Mesendoderm (in vitro differentiated cells): ENCODE data around the gene DMRTA2.

ENCODE experiments used
- DNase-seq: peaks from one replicate; pipeline ENCODE4 v3.0.0; 2013
- H2AK5ac ChIP-seq: 2 replicates; pipeline ENCODE4 v1.6.1; 2013; ENCODE audit warnings: low read length, inconsistent platforms
- H2BK120ac ChIP-seq: 2 replicates; pipeline ENCODE4 v1.6.1; 2013; ENCODE audit warnings: low read depth, mild to moderate bottlenecking, low read length, moderate library complexity, mixed read lengths
- H2BK15ac ChIP-seq: replicated peaks from 2 replicates; pipeline ENCODE4 v1.6.1; 2013; ENCODE audit warnings: low read depth, mild to moderate bottlenecking, moderate library complexity
- H2BK5ac ChIP-seq: 2 replicates; pipeline ENCODE4 v1.6.1; 2013; ENCODE audit warnings: low read length, inconsistent platforms
- H3K18ac ChIP-seq: 2 replicates; pipeline ENCODE4 v1.6.1; 2013; ENCODE audit warnings: mild to moderate bottlenecking, low read length, mixed read lengths
- H3K23ac ChIP-seq: one replicate; pipeline ENCODE4 v1.6.1; 2013; ENCODE audit warnings: low read length
- H3K27ac ChIP-seq: 2 replicates; pipeline ENCODE4 v1.5.1; 2013; ENCODE audit warnings: low read depth, mild to moderate bottlenecking, inconsistent platforms, low read length, moderate library complexity
- H3K27me3 ChIP-seq: 2 replicates; pipeline ENCODE4 v1.6.1; 2013; ENCODE audit warnings: low read length, control low read depth, mild to moderate bottlenecking, inconsistent platforms; ENCODE audit not compliant: insufficient read depth, poor library complexity
- H3K36me3 ChIP-seq: 2 replicates; pipeline ENCODE4 v1.6.1; 2013; ENCODE audit warnings: low read length, inconsistent platforms; ENCODE audit not compliant: control insufficient read depth, insufficient read depth
- H3K4ac ChIP-seq: one replicate; pipeline ENCODE4 v1.6.1; 2013; ENCODE audit warnings: low read depth, mild to moderate bottlenecking, low read length, moderate library complexity
- H3K4me1 ChIP-seq: 2 replicates; pipeline ENCODE4 v1.6.1; 2013; ENCODE audit warnings: low read depth, low read length, inconsistent platforms; ENCODE audit not compliant: control insufficient read depth
- H3K4me2 ChIP-seq: 2 replicates; pipeline ENCODE4 v1.6.1; 2013; ENCODE audit warnings: low read length
- H3K4me3 ChIP-seq: 2 replicates; pipeline ENCODE4 v1.5.1; 2013; ENCODE audit warnings: mild to moderate bottlenecking, low read length
- H3K56ac ChIP-seq: one replicate; pipeline ENCODE4 v1.6.1; 2013; ENCODE audit warnings: low read length
- H3K79me1 ChIP-seq: 2 replicates; pipeline ENCODE4 v1.6.1; 2013; ENCODE audit warnings: low read length, inconsistent platforms
- H3K79me2 ChIP-seq: 2 replicates; pipeline ENCODE4 v1.6.1; 2013; ENCODE audit warnings: mild to moderate bottlenecking, low read length; ENCODE audit not compliant: control insufficient read depth, insufficient read depth
- H3K9ac ChIP-seq: 2 replicates; pipeline ENCODE4 v1.6.1; 2013; ENCODE audit warnings: low read length, inconsistent platforms
- H4K5ac ChIP-seq: one replicate; pipeline ENCODE4 v1.6.1; 2013; ENCODE audit warnings: low read length
- H4K8ac ChIP-seq: one replicate; pipeline ENCODE4 v1.6.1; 2013; ENCODE audit warnings: low read depth, mild to moderate bottlenecking, control low read depth, low read length, moderate library complexity
- WGBS: extraction: QIAGEN DNeasy Blood & Tissue Kit; methylation state at CpG from one replicate; pipeline ENCODE4 v1.1.7; 2013; ENCODE audit warnings: low lambda C conversion rate, missing lambda C conversion rate; ENCODE audit not compliant: insufficient coverage; ENCODE audit errors: extremely low coverage; 5-methylcytosine and 5-hydroxymethylcytosine counted together

Gene DMRTA2

DNA sequence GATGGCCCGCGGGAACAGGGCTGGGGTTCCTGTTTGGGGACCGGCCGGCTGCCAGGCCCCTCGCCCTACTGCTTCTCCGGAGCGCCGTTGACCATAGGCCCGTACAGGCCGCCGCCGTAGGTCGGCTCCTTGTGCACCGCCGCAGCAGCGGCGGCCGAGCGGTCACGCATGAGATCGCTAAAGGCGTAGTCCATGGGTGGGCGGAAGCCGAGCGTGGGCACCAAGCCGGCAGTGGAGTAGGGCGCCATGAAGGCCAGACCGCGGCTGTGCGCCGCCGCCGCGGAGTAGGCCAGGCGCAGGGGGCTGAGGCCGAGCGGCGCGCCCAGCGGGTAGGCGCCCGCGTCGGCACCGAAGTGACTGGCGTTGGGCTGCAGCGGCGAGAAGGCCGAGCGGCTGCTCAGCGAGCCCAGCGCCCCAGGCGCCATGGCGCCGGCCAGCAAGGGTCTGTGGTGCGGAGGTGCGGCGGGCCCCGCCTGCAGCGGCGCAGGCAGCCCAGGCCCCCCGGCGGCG, 4.6 kb downstream of the DMRTA2 start:
- Histone ChIP-seq H3K56ac (peak overlapping the region; percentile 72), H3K4me1 (peaks cover 3% of the 10 kb centered on the region), H2BK5ac (no peak overlapping the region), H2BK15ac (no peak overlapping the region), H3K4me3 (no peak overlapping the region), H3K23ac (peak overlapping the region; percentile 80), H3K4ac (no peak overlapping the region), H3K18ac (no peak overlapping the region), H2BK120ac (no peak overlapping the region), H3K27ac (no peak overlapping the region), H2AK5ac (no peak overlapping the region), H3K79me2 (no peaks in the 10 kb centered on the region), H3K79me1 (no peaks in the 10 kb centered on the region), H3K9ac (peak overlapping the region; percentile 45), H3K4me2 (peak overlapping the region; percentile 79), H3K27me3 (peaks cover 81% of the 10 kb centered on the region), H3K36me3 (no peaks in the 10 kb centered on the region), H4K5ac (no peak overlapping the region), H4K8ac (no peak overlapping the region)
- no CpG with 5 or more reads among the region's 64 CpGs for WGBS
- peak; percentile 59 for DNase-seq

DNA sequence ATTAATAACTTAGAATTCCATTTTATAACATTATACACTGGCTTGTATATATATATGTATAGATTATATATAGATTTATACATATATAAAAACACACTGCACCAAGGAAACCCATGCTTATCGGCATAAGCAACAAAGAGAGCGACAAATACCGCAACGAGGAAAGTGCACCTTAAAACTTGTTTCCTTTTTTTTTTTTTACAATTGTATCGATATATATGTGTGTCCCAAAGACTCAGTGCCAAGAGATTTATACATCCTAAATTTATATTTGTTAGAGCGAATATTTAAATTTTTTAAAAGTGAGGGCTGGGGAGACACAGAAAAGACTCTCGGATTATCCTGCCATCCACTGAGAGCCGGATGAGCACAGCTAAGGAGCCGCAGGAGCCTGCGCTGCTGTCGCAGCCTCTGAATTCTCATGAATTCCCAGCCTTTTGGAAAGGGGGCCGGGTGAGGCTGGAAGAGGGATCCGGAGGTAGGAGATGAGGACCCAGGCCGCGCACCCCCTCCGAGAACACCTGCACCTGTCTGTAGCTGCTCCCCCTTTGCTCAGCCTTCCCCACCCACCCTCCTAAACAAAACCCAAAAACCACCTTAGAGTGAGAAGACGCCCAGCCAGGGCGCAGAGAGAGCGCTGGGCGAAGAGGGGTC, 5.2 kb downstream of the DMRTA2 start:
- Histone ChIP-seq H4K5ac (no peak overlapping the region), H2BK5ac (no peak overlapping the region), H2AK5ac (no peak overlapping the region), H3K4me1 (peaks cover 3% of the 10 kb centered on the region), H2BK15ac (no peak overlapping the region), H3K56ac (peak overlapping the region; percentile 72), H3K27ac (no peak overlapping the region), H3K79me2 (no peaks in the 10 kb centered on the region), H3K36me3 (no peaks in the 10 kb centered on the region), H4K8ac (no peak overlapping the region), H3K18ac (no peak overlapping the region), H3K27me3 (peaks cover 82% of the 10 kb centered on the region), H3K79me1 (no peaks in the 10 kb centered on the region), H3K4me3 (no peak overlapping the region), H3K23ac (no peak overlapping the region), H3K4ac (no peak overlapping the region), H3K9ac (no peak overlapping the region), H3K4me2 (no peak overlapping the region), H2BK120ac (no peak overlapping the region)
- no CpG with 5 or more reads among the region's 20 CpGs for WGBS
- peak; percentile 42 for DNase-seq

DNA sequence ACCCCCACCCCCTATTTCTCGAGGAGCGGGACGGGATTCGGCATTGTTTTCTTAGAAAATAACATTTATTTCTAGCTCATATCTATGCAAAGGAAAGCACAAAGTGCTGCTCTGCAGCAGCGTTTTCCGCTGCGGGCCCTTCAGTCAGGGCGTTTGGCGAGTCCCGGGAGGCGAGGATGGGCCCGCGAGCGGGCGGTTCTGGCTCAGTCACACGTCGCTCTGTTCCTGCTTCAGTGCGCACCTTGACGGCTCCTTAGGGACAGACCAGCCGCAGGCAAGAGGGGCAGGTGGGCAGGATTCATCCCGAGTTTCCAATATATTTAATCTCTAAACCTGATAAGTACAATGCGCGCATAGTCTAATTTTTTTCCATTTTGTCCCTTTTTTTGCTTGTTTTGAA, 5.7 kb downstream of the DMRTA2 start:
- no peak overlapping the region for H2BK15ac ChIP-seq
- no peaks in the 10 kb centered on the region for H3K36me3 ChIP-seq
- H3K27me3 ChIP-seq: peaks cover 83% of the 10 kb centered on the region
- no peak overlapping the region for H4K8ac ChIP-seq
- WGBS: no CpG with 5 or more reads among the region's 23 CpGs
- no peak overlapping the region for H4K5ac ChIP-seq
- H2BK120ac ChIP-seq: no peak overlapping the region
- no peak overlapping the region for H3K4me3 ChIP-seq
- no peak overlapping the region for H3K27ac ChIP-seq
- H3K9ac ChIP-seq: no peak overlapping the region
- peaks cover under 1% of the 10 kb centered on the region for H3K4me1 ChIP-seq
- no peak overlapping the region for H3K4ac ChIP-seq
- H3K18ac ChIP-seq: no peak overlapping the region
- H3K23ac ChIP-seq: no peak overlapping the region
- no peak overlapping the region for H2BK5ac ChIP-seq
- H3K56ac ChIP-seq: no peak overlapping the region
- no peaks in the 10 kb centered on the region for H3K79me2 ChIP-seq
- no peaks in the 10 kb centered on the region for H3K79me1 ChIP-seq
- H2AK5ac ChIP-seq: no peak overlapping the region
- peak; percentile 25 for DNase-seq
- H3K4me2 ChIP-seq: peak overlapping the region; percentile 34

DNA sequence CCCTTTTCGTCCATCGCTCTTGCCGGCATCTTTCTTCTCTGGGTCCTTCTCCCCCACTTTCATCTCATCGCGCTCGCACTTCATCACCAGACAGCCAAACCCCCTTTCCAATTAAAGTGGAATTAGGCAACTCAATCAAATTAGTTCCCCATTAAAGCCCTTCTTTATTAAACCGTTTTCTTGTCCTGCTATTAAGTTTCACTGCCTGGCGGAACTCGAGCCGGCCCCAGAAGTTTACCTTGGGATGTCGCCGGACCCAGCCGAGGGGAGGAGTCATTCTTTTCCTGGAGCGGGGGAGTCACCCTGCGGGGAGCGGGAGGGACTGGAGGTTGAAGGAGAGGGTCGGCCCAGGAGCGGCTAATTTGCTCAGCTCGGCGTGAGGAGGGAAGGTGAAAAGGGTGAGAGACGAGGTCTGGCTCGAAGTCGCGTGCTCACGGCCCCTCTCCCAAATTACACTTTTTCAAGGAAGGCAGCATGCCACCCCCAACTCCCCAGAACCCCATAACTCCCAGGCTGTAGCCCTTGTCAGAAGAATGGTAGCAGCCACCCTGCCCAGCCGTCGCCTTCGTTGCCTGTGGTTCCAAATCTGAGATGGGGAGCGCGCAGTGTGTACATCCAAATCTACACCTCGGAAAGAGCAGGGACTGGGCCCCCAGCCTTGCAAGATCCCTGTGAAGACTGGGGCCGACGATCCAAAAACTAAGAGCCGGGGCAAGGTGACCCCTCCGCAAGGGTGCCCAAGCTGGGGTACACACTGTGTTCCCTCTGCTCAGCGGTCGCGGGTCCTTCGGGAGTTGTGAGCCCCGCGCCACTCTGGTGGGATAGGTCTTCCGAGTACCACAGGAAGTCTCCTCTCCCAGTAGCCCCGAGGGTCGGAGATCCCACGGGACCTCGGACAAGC, 6.4 kb downstream of the DMRTA2 start:
- Histone ChIP-seq H2BK15ac (no peak overlapping the region), H3K36me3 (no peaks in the 10 kb centered on the region), H3K27ac (no peak overlapping the region), H3K9ac (peak overlapping the region; percentile 31), H2BK5ac (no peak overlapping the region), H3K79me2 (no peaks in the 10 kb centered on the region), H3K4me2 (peak overlapping the region; percentile 19), H3K18ac (no peak overlapping the region), H3K4me3 (no peak overlapping the region), H3K56ac (no peak overlapping the region), H3K4me1 (no peaks in the 10 kb centered on the region), H4K8ac (no peak overlapping the region), H2AK5ac (no peak overlapping the region), H4K5ac (no peak overlapping the region), H2BK120ac (no peak overlapping the region), H3K27me3 (peaks cover 79% of the 10 kb centered on the region), H3K79me1 (no peaks in the 10 kb centered on the region), H3K4ac (no peak overlapping the region), H3K23ac (no peak overlapping the region)
- WGBS: no CpG with 5 or more reads among the region's 46 CpGs
- peak; percentile 85 for DNase-seq

DNA sequence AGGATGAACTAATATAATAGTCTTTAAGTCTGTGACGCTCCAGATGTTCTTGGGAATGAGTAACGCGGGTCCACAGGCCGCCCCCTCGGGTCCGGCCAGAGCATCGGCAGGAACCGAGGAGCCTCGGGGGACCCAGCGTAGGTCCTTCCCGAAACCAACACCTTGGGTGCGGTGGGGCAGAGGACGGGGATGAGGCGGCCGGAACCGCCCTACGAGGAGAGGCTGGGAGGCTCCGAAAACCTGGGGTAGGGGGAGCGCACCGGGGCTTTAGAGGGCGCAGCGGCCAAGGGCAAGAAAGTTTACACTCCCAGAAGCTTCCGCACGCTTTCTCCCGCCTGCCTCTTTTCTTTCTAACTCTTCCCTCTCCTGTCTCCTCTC, 7.1 kb downstream of the DMRTA2 start:
- peak overlapping the region; percentile 17 for H3K56ac ChIP-seq
- no peak overlapping the region for H2AK5ac ChIP-seq
- peak; percentile 53 for DNase-seq
- H3K18ac ChIP-seq: no peak overlapping the region
- no CpG with 5 or more reads among the region's 25 CpGs for WGBS
- no peak overlapping the region for H2BK15ac ChIP-seq
- H3K27ac ChIP-seq: no peak overlapping the region
- no peak overlapping the region for H3K4ac ChIP-seq
- no peak overlapping the region for H4K5ac ChIP-seq
- no peak overlapping the region for H3K4me3 ChIP-seq
- no peak overlapping the region for H2BK120ac ChIP-seq
- H3K4me1 ChIP-seq: no peaks in the 10 kb centered on the region
- H2BK5ac ChIP-seq: no peak overlapping the region
- peak overlapping the region; percentile 19 for H3K4me2 ChIP-seq
- no peaks in the 10 kb centered on the region for H3K79me1 ChIP-seq
- H3K27me3 ChIP-seq: peaks cover 72% of the 10 kb centered on the region
- peak overlapping the region; percentile 5 for H3K9ac ChIP-seq
- no peaks in the 10 kb centered on the region for H3K79me2 ChIP-seq
- H4K8ac ChIP-seq: no peak overlapping the region
- H3K23ac ChIP-seq: no peak overlapping the region
- no peaks in the 10 kb centered on the region for H3K36me3 ChIP-seq
